Left renal pelvis (tissue), 4 donors: ENCODE measurements around the gene VAT1L. TPM values are rescaled to one million over a fixed set of nuclear protein-coding genes. Genes with fewer than 3 reads are reported as not detected.

Experiments
- DNase-seq, 4 donors: peaks; one replicate each; pipeline ENCODE4 v3.0.0-alpha.2; 2013; ENCODE audit warnings: low read depth in 4 of 4, low spot score in 3 of 4
- polyA plus RNA-seq, 4 donors: library from polyadenylated mRNA; unstranded; fragments of 120-200 nt; gene quantifications; one replicate each; pipeline ENCODE4 v1.2.1, GENCODE V29; 2013; ENCODE audit not compliant: insufficient read length in 4 of 4

Gene VAT1L
- polyA plus RNA-seq, 4 donors: 4.0 to 5.9 (median 4.9) TPM

GRCh38 chr16:77827032-77827431, 38.7 kb downstream of the VAT1L start:
- DNase-seq: no peak

GRCh38 chr16:77833921-77834634, 45.7 kb downstream of the VAT1L start:
- DNase-seq: no peak

GRCh38 chr16:77834635-77835540, 46.5 kb downstream of the VAT1L start:
- peak in 2 of 4 donors; percentile 30 to 36 for DNase-seq

GRCh38 chr16:77836801-77837200, 48.4 kb downstream of the VAT1L start:
- DNase-seq: no peak

GRCh38 chr16:77838597-77839255, 50.4 kb downstream of the VAT1L start:
- DNase-seq: no peak

GRCh38 chr16:77840093-77840492, 51.7 kb downstream of the VAT1L start:
- DNase-seq: no peak

GRCh38 chr16:77840673-77841501, 52.5 kb downstream of the VAT1L start:
- DNase-seq: no peak

- DNase-seq: no peak
These were observed 53.1 kb downstream of the VAT1L start for GRCh38 chr16:77841502-77841763.

GRCh38 chr16:77842468-77842867, 54.1 kb downstream of the VAT1L start:
- DNase-seq: no peak

GRCh38 chr16:77843405-77843804, 55.0 kb downstream of the VAT1L start:
- no peak for DNase-seq

- no peak for DNase-seq
These were observed 56.4 kb downstream of the VAT1L start for GRCh38 chr16:77844801-77845200.

GRCh38 chr16:77849646-77850258, 61.4 kb downstream of the VAT1L start:
- DNase-seq: no peak

- no peak for DNase-seq
These were observed 62.4 kb downstream of the VAT1L start for GRCh38 chr16:77850636-77851333.

GRCh38 chr16:77853161-77853560, 64.8 kb downstream of the VAT1L start:
- no peak for DNase-seq

- no peak for DNase-seq
These were observed 68.2 kb downstream of the VAT1L start for GRCh38 chr16:77856438-77857160.

GRCh38 chr16:77858060-77858459, 69.7 kb downstream of the VAT1L start:
- DNase-seq: no peak

GRCh38 chr16:77859493-77860232, 71.3 kb downstream of the VAT1L start:
- DNase-seq: no peak

GRCh38 chr16:77860953-77861352, 72.6 kb downstream of the VAT1L start:
- no peak for DNase-seq
